Stimulated activated naive CD8-positive, alpha-beta T cell treated with anti-CD3 and anti-CD28 coated beads, Interleukin-15, Interleukin-2, amounts not matched to agents 100 U/mL and 50 U/mL, for 24 hours (primary cell): Measurements from ENCODE around the gene TRMT44.
"Not testable (repeated sequence)": the region's sequence is repeated elsewhere in the genome, so short reads cannot be mapped to it uniquely, and the experiment has no call there.

Experiments
- ATAC-seq: fragments of 150-1000 bp; cut with Tn5 transposase; one replicate; pipeline ENCODE4 v1.10.0; 2021
- DNase-seq: peaks from one replicate; pipeline ENCODE4 v3.0.0; 2021

TRMT44 gene

GRCh38 chr4:8440492-8441311 lies at the start of gene TRMT44, which contains the start of gene ACOX3:
Gene TRMT44 (plus strand): TSS chr4:8440777. CDS start chr4:8440823, 46 bp downstream.
Gene ACOX3 (minus strand): TSS chr4:8440723. CDS start chr4:8416521, 24,202 bp downstream.
- ATAC-seq: peak; percentile 94
- peak; percentile 96 for DNase-seq

- ATAC-seq: no peak
- DNase-seq: no peak
These were observed 49.5 kb upstream of the TRMT44 start for GRCh38 chr4:8391071-8391470.

GRCh38 chr4:8391972-8392371 lies 48.6 kb upstream of the TRMT44 start:
- ATAC-seq (no peak), DNase-seq (no peak)

- DNase-seq: no peak
- no peak for ATAC-seq
These were observed 47.9 kb upstream of the TRMT44 start for GRCh38 chr4:8392591-8393190.

- DNase-seq (no peak), ATAC-seq (no peak)
These were observed 47.0 kb upstream of the TRMT44 start for GRCh38 chr4:8393593-8394038.

GRCh38 chr4:8394061-8394519 lies 46.5 kb upstream of the TRMT44 start:
- ATAC-seq (no peak), DNase-seq (no peak)

- ATAC-seq (no peak), DNase-seq (no peak)
These were observed 45.8 kb upstream of the TRMT44 start for GRCh38 chr4:8394806-8395205.

- ATAC-seq (no peak), DNase-seq (no peak)
These were observed 44.9 kb upstream of the TRMT44 start for GRCh38 chr4:8395504-8396296.

GRCh38 chr4:8396762-8397406 lies 43.7 kb upstream of the TRMT44 start:
- no peak for ATAC-seq

GRCh38 chr4:8398347-8398746 lies 42.2 kb upstream of the TRMT44 start:
- no peak for DNase-seq
- no peak for ATAC-seq

More at GRCh38 chr4:8396762-8397406, 43.7 kb upstream of the TRMT44 start:
- no peak for DNase-seq

GRCh38 chr4:8399298-8399697 lies 41.3 kb upstream of the TRMT44 start:
- DNase-seq (no peak), ATAC-seq (no peak)

- ATAC-seq (no peak), DNase-seq (no peak)
These were observed 39.8 kb upstream of the TRMT44 start for GRCh38 chr4:8400632-8401325.

- DNase-seq: no peak
These were observed 38.9 kb upstream of the TRMT44 start for GRCh38 chr4:8401665-8402064.

GRCh38 chr4:8402181-8402597 lies 38.4 kb upstream of the TRMT44 start:
- DNase-seq (no peak), ATAC-seq (no peak)

More at GRCh38 chr4:8401665-8402064, 38.9 kb upstream of the TRMT44 start:
- ATAC-seq: no peak

GRCh38 chr4:8402640-8403039 lies 37.9 kb upstream of the TRMT44 start:
- ATAC-seq (no peak), DNase-seq (no peak)

GRCh38 chr4:8403173-8403753 lies 37.3 kb upstream of the TRMT44 start:
- ATAC-seq (peak; percentile 51), DNase-seq (peak; percentile 76)

GRCh38 chr4:8403976-8404375 lies 36.6 kb upstream of the TRMT44 start:
- ATAC-seq (no peak), DNase-seq (no peak)

- no peak for ATAC-seq
- DNase-seq: no peak
These were observed 35.6 kb upstream of the TRMT44 start for GRCh38 chr4:8404791-8405515.

- no peak for DNase-seq
- ATAC-seq: no peak
These were observed 35.1 kb upstream of the TRMT44 start for GRCh38 chr4:8405516-8405875.

GRCh38 chr4:8406887-8407286 lies 33.7 kb upstream of the TRMT44 start:
- not testable (repeated sequence) for ATAC-seq
- DNase-seq: peak; percentile 30
